H9 (cell line): ENCODE results near the gene LEKR1. TPM values are rescaled to one million over a fixed set of nuclear protein-coding genes. Genes with fewer than 3 reads are reported as not detected.

Experiments used
- DNase-seq: peaks from one replicate; pipeline ENCODE4 v3.0.0-alpha.2; 2017
- H2AFZ ChIP-seq: one replicate; pipeline ENCODE4 v1.6.1; 2013; ENCODE audit warnings: mild to moderate bottlenecking, low read length, control low read depth, moderate library complexity
- H2AK5ac ChIP-seq: 2 replicates; pipeline ENCODE4 v1.6.1; 2013; ENCODE audit warnings: low read length, control low read depth, mixed read lengths; ENCODE audit not compliant: insufficient read length
- H2BK120ac ChIP-seq: one replicate; pipeline ENCODE4 v1.6.1; 2013; ENCODE audit warnings: low read depth, mild to moderate bottlenecking, low read length, control low read depth, inconsistent platforms; ENCODE audit not compliant: poor library complexity, severe bottlenecking
- H2BK12ac ChIP-seq: 2 replicates; pipeline ENCODE4 v1.6.1; 2013; ENCODE audit warnings: low read length, control low read depth, mixed read lengths, low read depth; ENCODE audit not compliant: insufficient read length
- H2BK15ac ChIP-seq: 2 replicates; pipeline ENCODE4 v1.6.1; 2013; ENCODE audit warnings: low read depth, low read length, control low read depth
- H2BK20ac ChIP-seq: one replicate; pipeline ENCODE4 v1.6.1; 2013; ENCODE audit warnings: low read depth, mild to moderate bottlenecking, low read length, control low read depth, inconsistent platforms; ENCODE audit not compliant: poor library complexity, severe bottlenecking
- H2BK5ac ChIP-seq: 2 replicates; pipeline ENCODE4 v1.6.1; 2013; ENCODE audit warnings: low read length, control low read depth, mixed read lengths; ENCODE audit not compliant: insufficient read length
- H3K14ac ChIP-seq: 2 replicates; pipeline ENCODE4 v1.6.1; 2013; ENCODE audit warnings: low read length, control low read depth; ENCODE audit not compliant: insufficient read depth
- H3K18ac ChIP-seq: 2 replicates; pipeline ENCODE4 v1.6.1; 2013; ENCODE audit warnings: low read depth, mild to moderate bottlenecking, mixed read lengths, low read length, control low read depth; ENCODE audit not compliant: insufficient read length
- H3K23ac ChIP-seq: 2 replicates; pipeline ENCODE4 v1.6.1; 2013; ENCODE audit warnings: low read length, control low read depth, mixed read lengths, low read depth; ENCODE audit not compliant: insufficient read length
- H3K23me2 ChIP-seq: 2 replicates; pipeline ENCODE4 v1.6.1; 2013; ENCODE audit warnings: low read depth, mild to moderate bottlenecking, mixed read lengths, low read length, control low read depth; ENCODE audit not compliant: insufficient read length, poor library complexity, severe bottlenecking
- H3K27ac ChIP-seq: 2 replicates; pipeline ENCODE4 v1.5.1; 2013; ENCODE audit warnings: low read length, control low read depth, mixed read lengths, low read depth; ENCODE audit not compliant: insufficient read length
- H3K27me3 ChIP-seq: 2 replicates; pipeline ENCODE4 v1.6.1; 2013; ENCODE audit warnings: low read length, control low read depth, inconsistent platforms; ENCODE audit not compliant: insufficient read depth
- H3K4ac ChIP-seq: 2 replicates; pipeline ENCODE4 v1.6.1; 2013; ENCODE audit warnings: low read depth, mild to moderate bottlenecking, control low read depth, inconsistent platforms, low read length, moderate library complexity
- H3K4me1 ChIP-seq: 2 replicates; pipeline ENCODE4 v1.6.1; 2013; ENCODE audit warnings: low read length, control low read depth, inconsistent platforms; ENCODE audit not compliant: insufficient read depth
- H3K4me2 ChIP-seq: 2 replicates; pipeline ENCODE4 v1.6.1; 2013; ENCODE audit warnings: low read length, control low read depth, mixed read lengths; ENCODE audit not compliant: insufficient read length, insufficient read depth
- H3K56ac ChIP-seq: 2 replicates; pipeline ENCODE4 v1.6.1; 2013; ENCODE audit warnings: low read depth, mild to moderate bottlenecking, mixed read lengths, low read length, control low read depth; ENCODE audit not compliant: insufficient read length
- H3K79me1 ChIP-seq: 2 replicates; pipeline ENCODE4 v1.6.1; 2013; ENCODE audit warnings: low read depth, mild to moderate bottlenecking, moderate library complexity, low read length, control low read depth, inconsistent platforms; ENCODE audit not compliant: insufficient read depth, poor library complexity, severe bottlenecking
- H3K79me2 ChIP-seq: 2 replicates; pipeline ENCODE4 v1.6.1; 2013; ENCODE audit warnings: low read length, control low read depth, inconsistent platforms; ENCODE audit not compliant: insufficient read depth
- H3K9ac ChIP-seq: 2 replicates; pipeline ENCODE4 v1.6.1; 2013; ENCODE audit warnings: low read length, control low read depth, mixed read lengths; ENCODE audit not compliant: insufficient read length; ENCODE audit errors: extremely low read depth
- H3K9me3 ChIP-seq: one replicate; pipeline ENCODE4 v1.6.1; 2013; ENCODE audit warnings: low read depth, low read length, inconsistent platforms; ENCODE audit not compliant: control insufficient read depth
- H3T11ph ChIP-seq: one replicate; pipeline ENCODE4 v1.6.1; 2013; ENCODE audit warnings: mild to moderate bottlenecking, low read length, control low read depth, inconsistent platforms
- H4K20me1 ChIP-seq: one replicate; pipeline ENCODE4 v1.6.1; 2013; ENCODE audit not compliant: control insufficient read depth, insufficient read length, insufficient read depth
- H4K5ac ChIP-seq: 2 replicates; pipeline ENCODE4 v1.6.1; 2013; ENCODE audit warnings: low read depth, mild to moderate bottlenecking, mixed read lengths, low read length, control low read depth; ENCODE audit not compliant: insufficient read length
- H4K8ac ChIP-seq: replicated peaks from 2 replicates; pipeline ENCODE4 v1.6.1; 2013; ENCODE audit warnings: low read length, control low read depth, mixed read lengths, low read depth; ENCODE audit not compliant: insufficient read length
- H4K91ac ChIP-seq: 2 replicates; pipeline ENCODE4 v1.6.1; 2013; ENCODE audit warnings: low read depth, mild to moderate bottlenecking, moderate library complexity, mixed read lengths, low read length, control low read depth; ENCODE audit not compliant: insufficient read length
- H3K27ac Mint-ChIP-seq, 3 experiments: 2 replicates in 2 of 3; 3 replicates in 1 of 3; pipeline ENCODE4 v1.8.0; 2020 to 2021; ENCODE audit warnings: mixed read lengths in 3 of 3, mild to moderate bottlenecking in 1 of 3, moderate library complexity in 1 of 3
- H3K27me3 Mint-ChIP-seq: 2 replicates; pipeline ENCODE4 v1.8.0; 2021; ENCODE audit warnings: low read depth, mild to moderate bottlenecking, moderate library complexity, mixed read lengths
- H3K36me3 Mint-ChIP-seq, 3 experiments: 2 replicates in 2 of 3; 3 replicates in 1 of 3; pipeline ENCODE4 v1.8.0; 2020 to 2021; ENCODE audit warnings: low read depth in 3 of 3, mixed read lengths in 3 of 3; ENCODE audit not compliant: insufficient read depth in 1 of 3
- H3K4me1 Mint-ChIP-seq, 2 experiments: 2 replicates each; pipeline ENCODE4 v1.8.0; 2020; ENCODE audit warnings: mixed read lengths in 2 of 2
- H3K4me3 Mint-ChIP-seq, 2 experiments: 2 replicates in 1 of 2; 3 replicates in 1 of 2; pipeline ENCODE4 v1.8.0; 2020 to 2021; ENCODE audit warnings: mild to moderate bottlenecking in 2 of 2, mixed read lengths in 2 of 2, moderate library complexity in 1 of 2
- H3K9me3 Mint-ChIP-seq, 2 experiments: 2 replicates in 1 of 2; 3 replicates in 1 of 2; pipeline ENCODE4 v1.8.0; 2020; ENCODE audit warnings: mild to moderate bottlenecking in 2 of 2, mixed read lengths in 2 of 2, moderate library complexity in 1 of 2
- CTCF ChIP-seq: fragments of 200-600 bp; sonication (generic); conservative IDR thresholded peaks from 3 replicates; pipeline ENCODE4 v1.8.0; 2021; ENCODE audit warnings: antibody characterized with exemption, mild to moderate bottlenecking
- total RNA-seq: library from RNA; stranded (reverse); gene quantifications from 2 replicates; pipeline ENCODE4 v1.2.1, GENCODE V29; 2021

LEKR1 gene
- total RNA-seq, 1 experiment from 2014 or later = not detected

GRCh38 chr3:157051591-157051990, 225.4 kb downstream of the LEKR1 start:
- H3K4me1 ChIP-seq = 0 out of 2 replicates have a peak, but pooled peaks cover 2% of the 10 kb centered on the region
- H3K9me3 Mint-ChIP-seq = no peaks in the 10 kb centered on the region
- no peak overlapping the region for H3K27ac ChIP-seq

More at GRCh38 chr3:157051591-157051990, 225.4 kb downstream of the LEKR1 start:
- Histone ChIP-seq H3K9me3 (no peaks in the 10 kb centered on the region), H4K91ac (no peak overlapping the region), H2BK5ac (no peak overlapping the region), H3K23ac (no peak overlapping the region), H3K4me2 (no peak overlapping the region), H4K8ac (no peak overlapping the region), H2BK120ac (no peak overlapping the region), H2BK12ac (no peak overlapping the region), H3K56ac (no peak overlapping the region), H3K4ac (no peak overlapping the region), H3K14ac (no peak overlapping the region), H4K20me1 (no peaks in the 10 kb centered on the region), H3K79me1 (no peaks in the 10 kb centered on the region), H3K9ac (no peak overlapping the region), H3K18ac (no peak overlapping the region), H2AK5ac (no peak overlapping the region), H3K27me3 (no peaks in the 10 kb centered on the region), H3T11ph (no peak overlapping the region), H4K5ac (no peak overlapping the region), H2BK20ac (no peak overlapping the region), H2BK15ac (no peak overlapping the region), H2AFZ (no peak overlapping the region), H3K79me2 (no peaks in the 10 kb centered on the region), H3K23me2 (no peaks in the 10 kb centered on the region)
- H3K27ac Mint-ChIP-seq = no peak overlapping the region
- H3K36me3 Mint-ChIP-seq = no peaks in the 10 kb centered on the region
- no peaks in the 10 kb centered on the region for H3K27me3 Mint-ChIP-seq
- DNase-seq = no peak
- TF ChIP-seq CTCF = no peak
- H3K4me3 Mint-ChIP-seq = no peak overlapping the region
- peaks cover 5 to 8% of the 10 kb centered on the region in 2 experiments for H3K4me1 Mint-ChIP-seq
